Type B pancreatic cell (in vitro differentiated cells): Measurements from ENCODE around the gene ANXA3. TPM values are rescaled to one million over a fixed set of nuclear protein-coding genes. Genes with fewer than 3 reads are reported as not detected.

Experiments
- DNase-seq: peaks from one replicate; pipeline ENCODE4 v3.0.0; 2021; ENCODE audit warnings: mixed read lengths; ENCODE audit not compliant: unreplicated experiment; ENCODE audit errors: extremely low spot score
- H3K27ac Mint-ChIP-seq: 2 replicates; pipeline ENCODE4 v1.8.0; 2021; ENCODE audit warnings: mild to moderate bottlenecking, mixed read lengths
- H3K27me3 Mint-ChIP-seq: 2 replicates; pipeline ENCODE4 v1.8.0; 2021; ENCODE audit warnings: mixed read lengths
- H3K36me3 Mint-ChIP-seq: 2 replicates; pipeline ENCODE4 v1.8.0; 2021; ENCODE audit warnings: mixed read lengths
- H3K4me1 Mint-ChIP-seq: one replicate; pipeline ENCODE4 v1.8.0; 2021; ENCODE audit warnings: mixed read lengths; ENCODE audit not compliant: unreplicated experiment
- H3K4me3 Mint-ChIP-seq: 2 replicates; pipeline ENCODE4 v1.8.0; 2021; ENCODE audit warnings: mild to moderate bottlenecking, mixed read lengths
- H3K9me3 Mint-ChIP-seq: 2 replicates; pipeline ENCODE4 v1.8.0; 2021; ENCODE audit warnings: mixed read lengths
- total RNA-seq: library from RNA; stranded (reverse); gene quantifications from 2 replicates; pipeline ENCODE4 v1.2.1, GENCODE V29; 2021; ENCODE audit warnings: low replicate concordance
- TF ChIP-seq, protein P1 (sequence below): fragments of 200-600 bp; sonication (generic); conservative IDR thresholded peaks from 2 replicates; pipeline ENCODE4 v1.5.0; 2021; ENCODE audit warnings: antibody characterized with exemption, mild to moderate bottlenecking

ANXA3 gene
- total RNA-seq, 1 donor from 2014 or later, result 56.6 TPM

DNA sequence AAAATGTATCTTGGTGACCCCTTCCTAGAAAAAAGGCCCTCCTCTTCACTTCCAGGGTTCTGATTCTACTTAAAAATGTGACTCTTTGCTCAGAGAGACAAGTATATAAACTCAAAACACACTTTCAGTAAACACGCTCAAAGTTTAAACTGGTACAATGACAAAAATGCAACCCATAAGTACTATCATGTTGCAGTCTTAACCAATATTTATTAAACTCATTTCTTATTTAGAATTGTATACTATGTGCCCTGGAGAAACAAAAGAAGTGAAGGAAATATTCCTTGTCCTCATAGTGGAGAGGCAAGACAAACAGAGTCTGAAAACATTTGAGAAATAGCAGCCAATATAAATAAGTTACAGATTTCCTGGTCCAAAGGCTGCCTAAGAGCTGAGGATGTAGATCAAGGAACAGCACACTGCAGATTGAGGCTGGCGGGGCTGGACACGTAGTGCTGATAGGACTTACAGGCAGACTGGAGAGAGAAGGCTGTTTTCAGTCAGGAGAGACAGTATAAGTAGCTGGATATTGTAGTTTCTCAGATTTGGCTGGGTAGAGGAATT, 39.1 kb upstream of the ANXA3 start:
- Mint-ChIP-seq H3K4me3 (no peak overlapping the region), H3K27me3 (no peaks in the 10 kb centered on the region), H3K4me1 (peaks cover 9% of the 10 kb centered on the region)

GRCh38 chr4:78513411-78513975, 38.1 kb upstream of the ANXA3 start:
- Mint-ChIP-seq H3K27me3 (no peaks in the 10 kb centered on the region), H3K27ac (no peak overlapping the region), H3K4me1 (peaks cover 11% of the 10 kb centered on the region), H3K36me3 (peaks cover 3% of the 10 kb centered on the region), H3K4me3 (no peak overlapping the region), H3K9me3 (no peaks in the 10 kb centered on the region)
- no peak for DNase-seq
- TF ChIP-seq, protein P1, sequence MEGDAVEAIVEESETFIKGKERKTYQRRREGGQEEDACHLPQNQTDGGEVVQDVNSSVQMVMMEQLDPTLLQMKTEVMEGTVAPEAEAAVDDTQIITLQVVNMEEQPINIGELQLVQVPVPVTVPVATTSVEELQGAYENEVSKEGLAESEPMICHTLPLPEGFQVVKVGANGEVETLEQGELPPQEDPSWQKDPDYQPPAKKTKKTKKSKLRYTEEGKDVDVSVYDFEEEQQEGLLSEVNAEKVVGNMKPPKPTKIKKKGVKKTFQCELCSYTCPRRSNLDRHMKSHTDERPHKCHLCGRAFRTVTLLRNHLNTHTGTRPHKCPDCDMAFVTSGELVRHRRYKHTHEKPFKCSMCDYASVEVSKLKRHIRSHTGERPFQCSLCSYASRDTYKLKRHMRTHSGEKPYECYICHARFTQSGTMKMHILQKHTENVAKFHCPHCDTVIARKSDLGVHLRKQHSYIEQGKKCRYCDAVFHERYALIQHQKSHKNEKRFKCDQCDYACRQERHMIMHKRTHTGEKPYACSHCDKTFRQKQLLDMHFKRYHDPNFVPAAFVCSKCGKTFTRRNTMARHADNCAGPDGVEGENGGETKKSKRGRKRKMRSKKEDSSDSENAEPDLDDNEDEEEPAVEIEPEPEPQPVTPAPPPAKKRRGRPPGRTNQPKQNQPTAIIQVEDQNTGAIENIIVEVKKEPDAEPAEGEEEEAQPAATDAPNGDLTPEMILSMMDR, result no peak

More for the DNA sequence above, 39.1 kb upstream of the ANXA3 start:
- TF ChIP-seq, protein P1, result no peak
- Mint-ChIP-seq H3K9me3 (no peaks in the 10 kb centered on the region), H3K27ac (no peak overlapping the region), H3K36me3 (peaks cover 8% of the 10 kb centered on the region)
- no peak for DNase-seq

DNA sequence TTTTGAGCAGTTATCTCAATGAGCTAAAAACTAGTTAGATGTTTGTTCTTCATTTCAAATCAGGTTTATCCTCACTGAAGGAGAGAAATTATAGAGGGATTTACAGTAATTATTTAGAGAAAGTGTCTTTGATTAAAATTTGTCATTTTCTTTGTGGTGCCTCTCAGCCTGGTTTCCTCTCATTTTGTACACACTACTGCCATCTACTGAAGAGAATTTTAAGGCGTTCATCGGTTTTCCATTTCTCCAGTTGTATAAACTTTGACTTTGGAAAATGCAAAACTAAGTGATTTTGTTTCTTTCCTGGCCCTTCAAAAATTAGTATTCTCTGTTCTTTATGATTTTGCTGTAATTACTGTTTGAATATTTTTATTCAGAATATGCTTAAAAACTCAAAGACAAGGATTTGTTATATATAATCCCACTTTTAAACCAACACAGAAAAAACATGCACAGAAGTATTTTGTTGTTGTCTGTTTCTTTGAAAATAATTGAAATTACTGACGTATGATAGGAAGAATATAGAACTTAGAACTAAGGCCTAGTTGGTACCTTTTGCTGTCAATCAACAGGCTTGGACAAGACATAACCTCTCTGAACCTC, 34.4 kb upstream of the ANXA3 start:
- Mint-ChIP-seq H3K36me3 (no peaks in the 10 kb centered on the region), H3K27ac (no peak overlapping the region), H3K4me1 (peaks cover 24% of the 10 kb centered on the region), H3K9me3 (no peaks in the 10 kb centered on the region), H3K27me3 (no peaks in the 10 kb centered on the region), H3K4me3 (no peak overlapping the region)
- no peak for DNase-seq
- TF ChIP-seq, protein P1, result peak; percentile 86

- no peaks in the 10 kb centered on the region for H3K9me3 Mint-ChIP-seq
- no peak overlapping the region for H3K4me3 Mint-ChIP-seq
- no peaks in the 10 kb centered on the region for H3K27me3 Mint-ChIP-seq
- no peaks in the 10 kb centered on the region for H3K36me3 Mint-ChIP-seq
- TF ChIP-seq, protein P1, result no peak
- H3K27ac Mint-ChIP-seq, result no peak overlapping the region
- no peak for DNase-seq
- peaks cover 24% of the 10 kb centered on the region for H3K4me1 Mint-ChIP-seq
Observed at GRCh38 chr4:78518561-78518960, 33.0 kb upstream of the ANXA3 start.

- Mint-ChIP-seq H3K4me1 (peaks cover 24% of the 10 kb centered on the region), H3K36me3 (peaks cover 13% of the 10 kb centered on the region), H3K27ac (no peak overlapping the region), H3K4me3 (no peak overlapping the region), H3K27me3 (no peaks in the 10 kb centered on the region), H3K9me3 (no peaks in the 10 kb centered on the region)
- TF ChIP-seq, protein P1, result no peak
- no peak for DNase-seq
Observed at GRCh38 chr4:78519962-78520361, 31.6 kb upstream of the ANXA3 start.
